Measurements from ENCODE around the gene IL17RA.

- TF ChIP-seq, protein P1, sequence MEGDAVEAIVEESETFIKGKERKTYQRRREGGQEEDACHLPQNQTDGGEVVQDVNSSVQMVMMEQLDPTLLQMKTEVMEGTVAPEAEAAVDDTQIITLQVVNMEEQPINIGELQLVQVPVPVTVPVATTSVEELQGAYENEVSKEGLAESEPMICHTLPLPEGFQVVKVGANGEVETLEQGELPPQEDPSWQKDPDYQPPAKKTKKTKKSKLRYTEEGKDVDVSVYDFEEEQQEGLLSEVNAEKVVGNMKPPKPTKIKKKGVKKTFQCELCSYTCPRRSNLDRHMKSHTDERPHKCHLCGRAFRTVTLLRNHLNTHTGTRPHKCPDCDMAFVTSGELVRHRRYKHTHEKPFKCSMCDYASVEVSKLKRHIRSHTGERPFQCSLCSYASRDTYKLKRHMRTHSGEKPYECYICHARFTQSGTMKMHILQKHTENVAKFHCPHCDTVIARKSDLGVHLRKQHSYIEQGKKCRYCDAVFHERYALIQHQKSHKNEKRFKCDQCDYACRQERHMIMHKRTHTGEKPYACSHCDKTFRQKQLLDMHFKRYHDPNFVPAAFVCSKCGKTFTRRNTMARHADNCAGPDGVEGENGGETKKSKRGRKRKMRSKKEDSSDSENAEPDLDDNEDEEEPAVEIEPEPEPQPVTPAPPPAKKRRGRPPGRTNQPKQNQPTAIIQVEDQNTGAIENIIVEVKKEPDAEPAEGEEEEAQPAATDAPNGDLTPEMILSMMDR (IDR thresholded peaks at IDR 0.05; ENCODE audit: low read length): no peak
- no peak for TF ChIP-seq EZH2 (optimal IDR thresholded peaks at IDR 0.05; ENCODE audit: low read depth, low read length)
- no peak for TF ChIP-seq EZH2phosphoT487 (IDR thresholded peaks at IDR 0.05; ENCODE audit: low read length)
Observed at GRCh38 chr22:17132112-17132511, 47.3 kb downstream of the IL17RA start.
